ENCODE measurements around the gene CNTNAP4.

- TF ChIP-seq CTCF (conservative IDR thresholded peaks at IDR 0.05; ENCODE audit: low read depth, low read length) (no peak), SMC3 (IDR thresholded peaks at IDR 0.05; ENCODE audit: low read depth, low read length) (no peak), POLR2A (IDR thresholded peaks at IDR 0.05; ENCODE audit: low read depth, low read length) (no peak), RCOR1 (IDR thresholded peaks at IDR 0.05; ENCODE audit: insufficient replicate concordance, low read length) (no peak), RAD21 (IDR thresholded peaks at IDR 0.05; ENCODE audit: low read length) (no peak)
These were observed 26.6 kb downstream of the CNTNAP4 start for GRCh38 chr16:76303637-76304314.
